GM21717 (cell line): ENCODE data around the gene EIF6.
"Not testable (repeated sequence)": the region's sequence is repeated elsewhere in the genome, so short reads cannot be mapped to it uniquely, and the experiment has no call there.

Source experiments
- ATAC-seq: cut with Tn5 transposase; IDR thresholded peaks from one replicate; pipeline ENCODE4 v1.9.1; 2021; ENCODE audit warnings: mild to moderate bottlenecking, moderate library complexity; ENCODE audit not compliant: unreplicated experiment

EIF6 gene

DNA sequence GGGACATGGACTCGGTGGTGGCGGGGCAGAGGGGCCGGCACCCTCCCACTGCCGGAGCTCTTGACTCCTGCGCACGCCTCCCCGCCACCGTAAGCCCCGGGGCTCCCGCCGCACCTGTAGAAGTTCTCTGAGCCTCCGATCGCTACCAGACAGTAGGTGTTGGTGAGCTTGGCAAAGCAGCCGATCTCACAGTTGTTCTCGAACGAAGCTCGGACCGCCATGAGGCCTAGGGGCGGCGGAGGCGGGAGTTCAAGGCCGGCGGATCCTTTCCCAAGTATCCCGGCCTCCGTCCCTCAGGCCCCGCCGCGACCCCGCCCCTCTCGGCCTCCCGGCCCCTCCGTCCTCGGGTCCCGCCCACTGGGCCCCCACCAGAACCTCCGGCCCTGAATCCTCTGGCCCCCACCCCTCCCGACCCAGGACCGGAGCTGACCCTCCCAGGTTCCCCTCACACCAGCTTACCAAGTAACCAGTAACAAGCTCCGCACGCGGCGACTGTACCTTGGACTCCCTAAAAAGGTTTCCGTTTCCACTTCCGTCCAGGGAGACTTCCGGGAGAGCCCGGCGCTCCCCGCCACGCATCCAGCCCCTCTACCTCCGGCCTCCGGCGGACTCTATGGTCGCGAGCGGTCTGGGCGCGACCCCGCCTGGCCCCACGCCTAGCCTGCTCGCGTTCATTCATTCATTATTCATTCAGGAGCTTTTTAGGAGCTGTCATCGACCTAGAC, at the start of gene EIF6:
EIF6 (minus strand) TSS at position 506 of the 725 bp plus-strand sequence; CDS start at position 221, 285 bp downstream.
- ATAC-seq: peak; percentile 79

DNA sequence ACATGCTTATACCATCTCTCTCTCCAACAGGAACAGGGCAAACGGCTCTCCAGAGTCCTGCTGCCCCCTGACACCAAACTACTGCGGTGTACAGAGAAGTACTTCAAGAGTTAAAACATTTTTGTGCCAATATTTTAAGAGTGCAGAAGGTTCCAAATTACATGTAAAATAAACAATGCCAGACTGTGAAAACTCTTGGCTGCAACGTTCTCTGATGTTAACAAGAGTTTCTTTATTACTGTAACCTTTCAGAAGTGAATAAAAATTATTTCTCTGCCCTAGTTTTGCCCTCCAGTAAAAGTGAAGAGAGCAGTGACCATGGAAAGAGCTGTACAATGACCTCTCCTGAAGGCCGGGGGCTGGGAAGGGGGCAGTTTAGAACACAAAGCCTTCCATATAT, 49.0 kb upstream of the EIF6 start:
- ATAC-seq: no peak

DNA sequence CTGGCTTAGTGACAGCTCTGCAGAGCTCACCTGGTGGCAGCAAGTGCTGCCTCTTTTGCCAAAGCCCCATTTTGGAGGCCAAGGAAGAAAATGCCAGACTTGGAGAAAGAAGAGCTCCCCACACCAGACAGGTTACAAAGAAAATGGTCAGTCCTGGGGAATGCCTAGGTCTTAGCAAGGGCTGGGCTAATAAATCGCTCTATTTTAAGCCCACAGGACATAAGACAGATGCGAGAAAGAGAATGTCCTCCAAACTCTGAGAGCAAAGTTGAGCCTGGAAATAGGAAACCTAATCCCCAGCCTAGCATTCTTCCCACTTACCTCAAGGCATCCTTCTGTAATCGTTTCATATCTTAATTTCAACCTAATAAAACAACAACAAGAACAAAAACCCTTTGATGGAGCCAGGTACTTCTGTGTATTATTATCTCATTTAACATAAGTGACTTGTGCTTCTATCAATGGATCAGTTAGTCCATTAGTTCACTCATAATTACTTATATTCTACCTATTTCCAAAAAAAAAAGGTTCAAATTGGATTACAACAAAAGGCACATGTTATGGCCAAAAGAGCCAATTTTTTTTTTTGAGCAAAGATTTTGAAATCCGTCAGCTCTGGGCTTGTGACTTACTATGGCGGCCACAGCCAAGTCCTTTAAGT, 48.1 kb upstream of the EIF6 start:
- ATAC-seq: no peak

DNA sequence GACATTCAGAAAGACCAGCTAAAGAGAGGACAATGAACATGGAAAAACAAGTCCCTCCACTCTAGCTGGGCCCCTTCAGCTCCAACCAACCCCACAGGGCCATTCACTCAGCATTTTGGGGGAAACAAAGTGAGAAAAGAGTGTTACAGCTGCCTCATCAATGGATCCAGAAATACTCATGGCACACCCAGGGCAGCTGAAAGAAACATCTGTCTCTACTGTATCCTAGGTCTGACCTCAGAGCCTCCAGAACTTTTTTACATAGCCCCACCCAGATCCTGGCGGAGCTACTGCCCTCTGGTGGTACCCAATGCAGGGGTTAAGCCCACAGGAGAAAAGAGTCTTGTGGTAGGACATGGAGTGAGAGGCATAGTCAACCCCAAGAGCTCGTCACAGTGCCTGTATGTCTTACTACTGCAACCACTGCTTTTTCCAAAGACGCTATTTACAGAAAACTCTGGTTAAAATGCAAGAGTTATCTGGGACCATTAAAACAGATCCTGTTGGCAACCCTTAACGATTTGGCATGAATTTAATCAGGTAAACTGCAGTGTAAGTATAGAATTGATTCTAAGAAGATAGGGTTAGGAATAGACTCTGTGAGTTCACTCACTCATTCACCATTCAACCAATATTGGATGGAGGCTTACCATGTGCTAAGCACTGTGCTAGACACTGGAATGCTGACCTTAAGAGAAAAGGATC, 45.0 kb upstream of the EIF6 start:
- ATAC-seq: no peak

- ATAC-seq: no peak
These were observed 44.1 kb upstream of the EIF6 start for GRCh38 chr20:35328689-35329088.

- ATAC-seq: no peak
These were observed 43.6 kb upstream of the EIF6 start for GRCh38 chr20:35328095-35328685.

- ATAC-seq: no peak
These were observed 42.8 kb upstream of the EIF6 start for GRCh38 chr20:35327074-35327976.

DNA sequence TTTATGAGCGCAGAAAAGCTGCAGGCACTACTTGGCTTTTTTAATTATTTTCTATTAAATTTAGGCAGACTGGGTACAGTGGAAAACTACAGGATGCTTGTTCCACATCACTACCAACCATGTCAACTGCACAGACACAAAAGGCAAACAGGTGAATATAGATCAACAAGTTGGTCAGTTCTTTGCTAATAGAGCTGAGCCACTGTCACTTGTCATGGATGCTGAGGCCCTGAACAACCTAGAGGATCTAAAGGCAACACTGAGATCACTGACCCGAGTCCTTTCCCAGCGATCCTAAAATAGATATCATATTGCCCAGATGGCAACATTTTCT, 42.1 kb upstream of the EIF6 start:
- ATAC-seq: no peak

- no peak for ATAC-seq
These were observed 41.6 kb upstream of the EIF6 start for GRCh38 chr20:35326021-35326739.

DNA sequence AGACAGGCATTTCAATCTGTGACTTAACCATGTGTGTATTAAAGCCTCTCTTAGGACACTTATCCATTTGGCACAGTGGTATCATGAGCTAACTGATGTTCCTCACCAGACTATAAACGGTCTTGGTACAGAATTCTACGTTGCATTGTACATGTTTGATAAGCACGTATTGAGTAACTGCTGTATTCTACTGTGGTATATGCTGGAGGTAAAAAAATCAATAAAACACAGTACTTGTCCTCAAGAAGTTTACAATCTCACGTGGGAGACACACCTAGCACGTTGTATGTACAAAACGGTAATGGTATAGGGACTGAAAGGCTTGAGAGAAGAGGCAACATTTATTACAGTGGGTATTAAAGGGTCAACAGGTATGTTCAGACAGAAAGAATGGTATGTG, 40.8 kb upstream of the EIF6 start:
- ATAC-seq: no peak

- ATAC-seq: no peak
These were observed 36.0 kb upstream of the EIF6 start for GRCh38 chr20:35320396-35321126.

GRCh38 chr20:35319871-35320197, 35.3 kb upstream of the EIF6 start:
- ATAC-seq: no peak

GRCh38 chr20:35319192-35319870, 34.8 kb upstream of the EIF6 start:
- ATAC-seq: no peak

- no peak for ATAC-seq
These were observed 34.1 kb upstream of the EIF6 start for GRCh38 chr20:35318502-35319157.

DNA sequence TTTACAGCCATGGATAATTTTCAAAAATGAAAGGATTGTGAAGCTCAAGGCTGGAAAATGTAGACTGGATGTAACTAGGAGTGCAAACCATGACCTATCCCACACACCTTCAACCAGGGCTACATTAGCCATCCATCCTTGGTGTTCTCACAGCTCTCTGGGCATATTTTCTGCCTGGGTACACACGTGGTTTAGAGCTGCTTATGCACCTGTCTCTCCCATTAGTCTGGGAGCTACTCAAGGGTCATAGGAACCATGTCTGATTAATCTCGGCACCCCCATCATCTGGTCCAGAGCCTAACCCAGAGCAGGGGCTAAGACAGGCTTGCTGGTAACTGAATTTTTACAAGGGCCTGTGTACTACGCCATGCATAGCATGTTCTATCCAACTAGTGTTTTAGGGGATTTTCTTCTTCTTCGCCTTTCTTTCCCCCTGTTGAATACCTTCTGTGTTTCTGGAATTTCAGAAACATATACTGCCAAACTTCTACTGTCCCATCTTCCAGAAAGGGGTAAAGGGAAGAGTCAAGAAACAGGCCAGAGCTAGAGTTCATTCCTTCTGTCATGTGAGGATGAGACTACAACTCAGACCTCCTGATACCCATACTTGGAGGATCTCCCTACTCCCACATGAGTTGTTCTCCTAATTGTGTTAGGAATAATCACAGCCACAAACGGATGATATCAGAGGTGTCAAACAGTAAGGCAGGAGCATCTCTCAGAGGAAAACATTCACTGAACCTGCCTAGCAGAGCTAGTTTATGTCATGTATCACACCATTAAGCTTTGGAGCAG, 33.0 kb upstream of the EIF6 start:
- ATAC-seq: no peak

DNA sequence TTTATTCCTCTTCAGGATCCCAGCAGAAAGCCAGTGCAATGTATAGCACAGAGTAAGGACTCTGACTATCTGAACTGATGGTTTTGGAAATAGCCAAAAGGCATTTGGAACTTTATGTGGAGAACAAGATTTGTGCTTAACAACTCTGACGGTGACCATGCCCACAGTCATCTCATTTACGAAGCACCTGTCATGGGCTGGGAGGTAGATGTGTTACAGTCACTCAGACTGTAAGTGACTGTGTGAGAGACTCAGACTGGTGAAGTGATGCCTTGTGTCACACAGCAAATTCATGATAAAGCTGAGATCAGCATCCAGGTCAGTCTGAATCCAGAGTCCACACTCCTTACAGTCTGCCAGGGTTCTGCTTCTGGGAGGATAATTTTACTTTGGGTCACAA, 31.5 kb upstream of the EIF6 start:
- ATAC-seq: no peak

- ATAC-seq: not testable (repeated sequence)
These were observed 31.1 kb upstream of the EIF6 start for GRCh38 chr20:35315632-35316020.
